Measurements from ENCODE around the gene ESPN.

The ESPN gene

GRCh38 chr1:6465461-6466005, 41.0 kb downstream of the ESPN start:
- H3K4me3 ChIP-seq (ENCODE audit: low read length) = no peak overlapping the region
- H3K4me1 ChIP-seq (ENCODE audit: control insufficient read depth, insufficient read depth, low read length) = no peaks in the 10 kb centered on the region
- H3K4me2 ChIP-seq (ENCODE audit: low read length) = no peak overlapping the region
- H3K36me3 ChIP-seq (ENCODE audit: insufficient read depth, low read length) = peaks cover 10% of the 10 kb centered on the region
- H3K27me3 ChIP-seq (ENCODE audit: control insufficient read depth, insufficient read depth, low read length) = no peaks in the 10 kb centered on the region
- H3K9me3 ChIP-seq (replicated peaks; ENCODE audit: low read length) = no peaks in the 10 kb centered on the region
- no peak overlapping the region for H3K9ac ChIP-seq (ENCODE audit: low read depth, low read length)

- peaks cover 10% of the 10 kb centered on the region for H3K36me3 ChIP-seq (ENCODE audit: insufficient read depth, low read length)
- no peak within 1 kb of the TSS for H3K4me2 ChIP-seq (ENCODE audit: low read length)
- H3K9me3 ChIP-seq (replicated peaks; ENCODE audit: low read length) = no peaks in the 10 kb centered on the region
- no peaks in the 10 kb centered on the region for H3K27me3 ChIP-seq (ENCODE audit: control insufficient read depth, insufficient read depth, low read length)
- H3K4me3 ChIP-seq (ENCODE audit: low read length) = no peak within 1 kb of the TSS
- H3K4me1 ChIP-seq (ENCODE audit: control insufficient read depth, insufficient read depth, low read length) = no peaks in the 10 kb centered on the region
- H3K9ac ChIP-seq (ENCODE audit: low read depth, low read length) = no peak within 1 kb of the TSS
These were observed 41.4 kb downstream of the ESPN start, which contains the start of gene TNFRSF25 for GRCh38 chr1:6466023-6466422. Gene TNFRSF25 (minus strand): TSS chr1:6466173. CDS start chr1:6466107, 66 bp downstream.

DNA sequence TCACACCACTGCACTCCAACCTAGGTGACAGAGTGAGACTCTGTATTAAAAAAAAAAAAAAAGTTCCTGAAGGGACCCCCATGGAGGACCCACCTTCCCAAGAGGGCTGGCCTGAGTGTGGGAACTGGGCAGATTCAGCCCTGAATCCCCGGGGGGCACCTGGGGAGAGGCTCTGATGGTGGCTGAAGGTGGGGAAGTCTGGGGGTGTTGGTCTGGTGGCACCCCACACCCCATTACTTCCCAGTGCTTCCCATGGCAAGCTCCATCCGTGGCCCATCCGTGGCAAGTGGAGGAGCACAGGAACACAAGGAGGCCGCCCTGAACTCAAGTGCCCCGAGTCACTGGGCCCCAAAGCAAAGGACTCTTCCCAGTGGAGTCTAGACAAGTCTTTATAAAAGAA, 42.2 kb downstream of the ESPN start:
- H3K4me2 ChIP-seq (ENCODE audit: low read length) = no peak overlapping the region
- H3K9me3 ChIP-seq (replicated peaks; ENCODE audit: low read length) = no peaks in the 10 kb centered on the region
- no peaks in the 10 kb centered on the region for H3K4me1 ChIP-seq (ENCODE audit: control insufficient read depth, insufficient read depth, low read length)
- no peak overlapping the region for H3K9ac ChIP-seq (ENCODE audit: low read depth, low read length)
- H3K36me3 ChIP-seq (ENCODE audit: insufficient read depth, low read length) = peaks cover 9% of the 10 kb centered on the region
- no peaks in the 10 kb centered on the region for H3K27me3 ChIP-seq (ENCODE audit: control insufficient read depth, insufficient read depth, low read length)
- H3K4me3 ChIP-seq (ENCODE audit: low read length) = no peak overlapping the region

DNA sequence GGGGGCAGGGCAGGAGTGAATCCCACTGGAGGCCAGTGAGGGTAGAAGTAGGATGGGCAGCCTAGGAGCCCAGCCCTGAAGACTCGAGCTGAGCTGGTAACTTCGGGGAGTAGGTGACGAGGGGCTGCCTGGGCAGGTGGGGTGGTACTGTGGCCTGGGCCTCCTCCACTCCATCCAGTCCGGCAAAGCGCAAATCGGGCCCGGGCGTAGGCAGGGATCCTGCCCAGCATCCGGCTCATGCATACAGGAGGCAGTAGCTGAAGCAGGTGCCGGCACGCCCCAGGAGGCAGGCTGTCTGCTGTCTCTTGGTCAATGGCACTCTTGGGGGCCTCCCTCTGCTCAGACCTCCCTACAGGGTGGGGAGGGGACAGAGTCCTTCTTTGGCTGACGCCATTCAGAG, 42.6 kb downstream of the ESPN start:
- H3K36me3 ChIP-seq (ENCODE audit: insufficient read depth, low read length) = peaks cover 6% of the 10 kb centered on the region
- no peak overlapping the region for H3K9ac ChIP-seq (ENCODE audit: low read depth, low read length)

GRCh38 chr1:6467744-6468688, 43.4 kb downstream of the ESPN start:
- Histone ChIP-seq H3K27me3 (ENCODE audit: control insufficient read depth, insufficient read depth, low read length) (no peaks in the 10 kb centered on the region), H3K36me3 (ENCODE audit: insufficient read depth, low read length) (peaks cover 9% of the 10 kb centered on the region), H3K9ac (ENCODE audit: low read depth, low read length) (no peak overlapping the region), H3K4me2 (ENCODE audit: low read length) (no peak overlapping the region), H3K4me3 (ENCODE audit: low read length) (no peak overlapping the region), H3K4me1 (ENCODE audit: control insufficient read depth, insufficient read depth, low read length) (no peaks in the 10 kb centered on the region), H3K9me3 (replicated peaks; ENCODE audit: low read length) (no peaks in the 10 kb centered on the region)

More for the DNA sequence above, 42.6 kb downstream of the ESPN start:
- H3K4me2 ChIP-seq (ENCODE audit: low read length) = no peak overlapping the region
- no peaks in the 10 kb centered on the region for H3K9me3 ChIP-seq (replicated peaks; ENCODE audit: low read length)
- no peaks in the 10 kb centered on the region for H3K4me1 ChIP-seq (ENCODE audit: control insufficient read depth, insufficient read depth, low read length)
- no peaks in the 10 kb centered on the region for H3K27me3 ChIP-seq (ENCODE audit: control insufficient read depth, insufficient read depth, low read length)
- H3K4me3 ChIP-seq (ENCODE audit: low read length) = no peak overlapping the region

GRCh38 chr1:6468729-6469461, 44.3 kb downstream of the ESPN start:
- Histone ChIP-seq H3K4me1 (ENCODE audit: control insufficient read depth, insufficient read depth, low read length) (no peaks in the 10 kb centered on the region), H3K9me3 (replicated peaks; ENCODE audit: low read length) (no peaks in the 10 kb centered on the region), H3K4me2 (ENCODE audit: low read length) (no peak overlapping the region), H3K9ac (ENCODE audit: low read depth, low read length) (no peak overlapping the region), H3K36me3 (ENCODE audit: insufficient read depth, low read length) (peaks cover 9% of the 10 kb centered on the region), H3K27me3 (ENCODE audit: control insufficient read depth, insufficient read depth, low read length) (no peaks in the 10 kb centered on the region), H3K4me3 (ENCODE audit: low read length) (no peak overlapping the region)

DNA sequence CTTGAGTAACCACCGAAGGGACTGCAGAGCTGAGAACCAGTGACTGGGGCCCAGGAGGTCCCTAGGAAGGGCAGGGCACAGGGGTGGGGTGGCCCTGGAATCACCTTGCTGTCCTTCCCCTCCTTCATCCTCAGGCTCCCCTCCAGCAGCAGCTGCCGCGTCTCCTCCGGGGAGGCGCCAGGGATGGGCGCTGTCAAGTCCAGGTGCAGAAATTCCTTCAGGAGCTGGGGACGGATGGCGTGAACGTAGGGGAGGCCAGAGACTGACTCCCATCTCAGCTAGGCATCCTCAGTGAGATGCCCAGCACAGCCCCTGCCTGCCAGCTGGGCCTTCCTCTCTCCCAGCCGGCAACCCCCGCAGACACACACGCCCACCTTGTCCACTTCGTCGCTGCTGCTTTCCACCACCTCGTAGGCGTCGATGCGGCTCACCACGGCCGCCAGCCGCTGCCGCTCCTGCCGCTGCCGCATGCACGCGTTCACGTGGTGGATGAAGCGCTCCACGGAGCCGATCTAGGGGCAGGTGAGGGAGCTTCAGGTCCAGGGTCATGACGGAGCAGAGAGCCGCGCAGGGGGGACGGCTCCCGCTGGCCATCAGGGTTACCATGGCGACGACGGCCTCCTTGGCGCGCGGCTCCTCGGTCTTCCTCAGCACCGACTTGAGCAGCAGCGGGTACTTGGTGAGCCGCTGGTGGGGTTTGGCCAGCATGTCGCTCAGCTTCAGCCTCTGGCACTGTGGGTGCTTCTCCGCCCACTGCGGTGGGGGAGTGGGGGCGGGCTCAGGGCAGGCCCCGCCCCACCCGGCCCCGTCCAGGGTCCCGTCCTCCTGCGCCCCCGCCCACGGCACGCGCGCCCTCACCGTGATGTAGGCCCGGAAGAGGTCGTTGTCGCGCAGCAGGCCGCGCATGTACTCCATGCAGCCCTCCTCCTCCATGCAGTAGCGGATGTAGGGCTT, 45.8 kb downstream of the ESPN start:
- H3K9me3 ChIP-seq (replicated peaks; ENCODE audit: low read length) = no peaks in the 10 kb centered on the region
- H3K9ac ChIP-seq (ENCODE audit: low read depth, low read length) = no peak overlapping the region
- H3K4me2 ChIP-seq (ENCODE audit: low read length) = no peak overlapping the region
- peaks cover 9% of the 10 kb centered on the region for H3K36me3 ChIP-seq (ENCODE audit: insufficient read depth, low read length)
- no peak overlapping the region for H3K4me3 ChIP-seq (ENCODE audit: low read length)
- H3K4me1 ChIP-seq (ENCODE audit: control insufficient read depth, insufficient read depth, low read length) = no peaks in the 10 kb centered on the region
- H3K27me3 ChIP-seq (ENCODE audit: control insufficient read depth, insufficient read depth, low read length) = no peaks in the 10 kb centered on the region

- no peak overlapping the region for H3K4me3 ChIP-seq (ENCODE audit: low read length)
- peaks cover 9% of the 10 kb centered on the region for H3K36me3 ChIP-seq (ENCODE audit: insufficient read depth, low read length)
- H3K9me3 ChIP-seq (replicated peaks; ENCODE audit: low read length) = no peaks in the 10 kb centered on the region
- no peak overlapping the region for H3K9ac ChIP-seq (ENCODE audit: low read depth, low read length)
- H3K4me1 ChIP-seq (ENCODE audit: control insufficient read depth, insufficient read depth, low read length) = no peaks in the 10 kb centered on the region
- H3K4me2 ChIP-seq (ENCODE audit: low read length) = no peak overlapping the region
- H3K27me3 ChIP-seq (ENCODE audit: control insufficient read depth, insufficient read depth, low read length) = no peaks in the 10 kb centered on the region
These were observed 46.8 kb downstream of the ESPN start for GRCh38 chr1:6471086-6471969.

DNA sequence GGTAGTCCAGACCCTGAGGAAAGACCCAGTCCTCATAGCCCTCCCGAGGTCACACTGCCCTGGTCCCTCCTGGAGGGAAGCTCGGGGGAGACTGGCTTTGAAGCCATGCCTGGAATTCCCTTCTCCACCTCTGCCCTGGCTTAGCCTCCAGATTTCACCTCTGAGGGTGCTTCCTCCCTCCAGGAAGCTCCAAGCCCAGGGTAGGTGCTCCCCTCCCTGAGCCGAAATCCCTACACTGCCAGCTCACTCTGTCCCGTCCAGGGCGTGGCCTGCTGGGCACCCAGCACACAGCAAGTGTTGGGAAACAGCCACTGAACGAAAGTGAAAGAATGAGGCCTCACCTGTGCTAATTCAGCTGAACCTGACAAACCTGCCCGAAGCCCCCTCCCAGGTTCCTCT, 47.4 kb downstream of the ESPN start:
- Histone ChIP-seq H3K4me3 (ENCODE audit: low read length) (no peak overlapping the region), H3K9me3 (replicated peaks; ENCODE audit: low read length) (no peaks in the 10 kb centered on the region), H3K27me3 (ENCODE audit: control insufficient read depth, insufficient read depth, low read length) (no peaks in the 10 kb centered on the region), H3K4me2 (ENCODE audit: low read length) (no peak overlapping the region), H3K36me3 (ENCODE audit: insufficient read depth, low read length) (peaks cover 9% of the 10 kb centered on the region), H3K9ac (ENCODE audit: low read depth, low read length) (no peak overlapping the region), H3K4me1 (ENCODE audit: control insufficient read depth, insufficient read depth, low read length) (no peaks in the 10 kb centered on the region)

GRCh38 chr1:6472391-6472790, 47.8 kb downstream of the ESPN start:
- Histone ChIP-seq H3K4me2 (ENCODE audit: low read length) (no peak overlapping the region), H3K4me1 (ENCODE audit: control insufficient read depth, insufficient read depth, low read length) (no peaks in the 10 kb centered on the region), H3K27me3 (ENCODE audit: control insufficient read depth, insufficient read depth, low read length) (no peaks in the 10 kb centered on the region), H3K9me3 (replicated peaks; ENCODE audit: low read length) (no peaks in the 10 kb centered on the region), H3K9ac (ENCODE audit: low read depth, low read length) (no peak overlapping the region), H3K4me3 (ENCODE audit: low read length) (no peak overlapping the region), H3K36me3 (ENCODE audit: insufficient read depth, low read length) (peaks cover 9% of the 10 kb centered on the region)

Data from skeletal muscle satellite cell (primary cell).